Omental fat pad (tissue), 4 donors: ENCODE results near the gene LIMCH1. TPM values are rescaled to one million over a fixed set of nuclear protein-coding genes. Genes with fewer than 3 reads are reported as not detected.

Source experiments
- ATAC-seq: fragments of 150-250 bp; one replicate; pipeline ENCODE4 v1.9.1; 2016; ENCODE audit warnings: mild to moderate bottlenecking, moderate library complexity; ENCODE audit not compliant: low FRiP score
- DNase-seq: peaks from one replicate; pipeline ENCODE4 v3.0.0-alpha.2; 2019; ENCODE audit warnings: low spot score
- total RNA-seq, 4 donors: library from RNA; depleted of rRNA; stranded (reverse); fragments of >200 nt; gene quantifications; one replicate each; pipeline ENCODE4 v1.1.0, GENCODE V29; 2016
- TF ChIP-seq, protein P1 (sequence below), 3 donors: fragments of 450-650 bp; IDR thresholded peaks; one replicate each; pipeline ENCODE4 v1.5.1; 2016 to 2017; ENCODE audit warnings: antibody characterized with exemption in 3 of 3, mild to moderate bottlenecking in 3 of 3, moderate library complexity in 2 of 3

Gene LIMCH1
- total RNA-seq, 4 donors from 2014 or later, result 29.4 to 112 (median 44.9) TPM

GRCh38 chr4:41507291-41507947 is 30.5 kb upstream of the LIMCH1 start:
- TF ChIP-seq, protein P1, sequence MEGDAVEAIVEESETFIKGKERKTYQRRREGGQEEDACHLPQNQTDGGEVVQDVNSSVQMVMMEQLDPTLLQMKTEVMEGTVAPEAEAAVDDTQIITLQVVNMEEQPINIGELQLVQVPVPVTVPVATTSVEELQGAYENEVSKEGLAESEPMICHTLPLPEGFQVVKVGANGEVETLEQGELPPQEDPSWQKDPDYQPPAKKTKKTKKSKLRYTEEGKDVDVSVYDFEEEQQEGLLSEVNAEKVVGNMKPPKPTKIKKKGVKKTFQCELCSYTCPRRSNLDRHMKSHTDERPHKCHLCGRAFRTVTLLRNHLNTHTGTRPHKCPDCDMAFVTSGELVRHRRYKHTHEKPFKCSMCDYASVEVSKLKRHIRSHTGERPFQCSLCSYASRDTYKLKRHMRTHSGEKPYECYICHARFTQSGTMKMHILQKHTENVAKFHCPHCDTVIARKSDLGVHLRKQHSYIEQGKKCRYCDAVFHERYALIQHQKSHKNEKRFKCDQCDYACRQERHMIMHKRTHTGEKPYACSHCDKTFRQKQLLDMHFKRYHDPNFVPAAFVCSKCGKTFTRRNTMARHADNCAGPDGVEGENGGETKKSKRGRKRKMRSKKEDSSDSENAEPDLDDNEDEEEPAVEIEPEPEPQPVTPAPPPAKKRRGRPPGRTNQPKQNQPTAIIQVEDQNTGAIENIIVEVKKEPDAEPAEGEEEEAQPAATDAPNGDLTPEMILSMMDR (IDR thresholded peaks at IDR 0.05), result no peak
- no peak for ATAC-seq
- DNase-seq, result no peak

DNA sequence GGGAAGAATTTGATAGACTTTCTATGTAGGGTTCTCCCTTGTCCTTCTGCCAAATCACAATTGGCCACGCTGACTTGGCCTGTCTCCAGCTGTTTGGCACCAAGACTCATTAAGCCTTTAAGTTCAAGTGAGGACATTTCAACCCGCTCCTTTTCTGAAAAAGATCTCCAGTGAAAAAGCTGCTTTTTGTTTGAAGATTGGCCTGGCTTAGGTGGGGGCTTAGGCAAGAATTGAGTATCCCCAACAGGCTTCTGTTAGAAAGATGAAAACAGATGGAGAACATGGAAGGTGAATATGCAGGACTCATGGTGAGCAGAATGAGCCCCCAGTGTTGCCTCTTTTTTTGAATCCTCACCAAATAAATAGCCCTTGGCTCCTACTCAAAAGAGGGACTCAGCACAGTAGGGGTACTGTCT is 28.5 kb upstream of the LIMCH1 start:
- DNase-seq (no peak), ATAC-seq (no peak)
- TF ChIP-seq, protein P1 (IDR thresholded peaks at IDR 0.05), result no peak

DNA sequence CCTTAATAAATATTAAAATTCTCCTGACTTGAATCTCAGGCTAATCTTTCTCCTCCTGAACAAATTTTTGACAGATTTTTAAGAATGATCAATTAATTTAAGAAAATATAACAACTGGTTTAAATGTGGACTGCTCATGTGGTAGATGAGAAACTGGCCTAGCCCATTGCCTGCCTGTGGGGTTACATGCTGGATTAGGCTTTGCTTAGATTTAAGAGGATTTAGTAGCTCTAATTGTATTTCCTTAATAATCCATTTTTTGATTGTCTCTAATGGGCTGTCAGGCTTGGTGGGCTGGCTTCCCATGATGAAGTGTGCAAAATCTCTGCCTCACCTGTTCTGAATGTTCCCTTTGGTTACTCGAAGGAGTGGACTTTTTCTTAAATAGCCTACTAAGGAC is 27.8 kb upstream of the LIMCH1 start:
- TF ChIP-seq, protein P1 (IDR thresholded peaks at IDR 0.05), result no peak
- DNase-seq, result no peak
- no peak for ATAC-seq

GRCh38 chr4:41512136-41512535 is 25.8 kb upstream of the LIMCH1 start:
- no peak for DNase-seq
- TF ChIP-seq, protein P1 (IDR thresholded peaks at IDR 0.05), result no peak

GRCh38 chr4:41512596-41512995 is 25.4 kb upstream of the LIMCH1 start:
- DNase-seq (no peak), ATAC-seq (no peak)
- TF ChIP-seq, protein P1 (IDR thresholded peaks at IDR 0.05), result no peak

More at GRCh38 chr4:41512136-41512535, 25.8 kb upstream of the LIMCH1 start:
- ATAC-seq, result no peak

- no peak for ATAC-seq
- no peak for DNase-seq
- TF ChIP-seq, protein P1 (IDR thresholded peaks at IDR 0.05), result no peak
These were observed 23.8 kb upstream of the LIMCH1 start for GRCh38 chr4:41514169-41514568.

GRCh38 chr4:41514766-41515481 is 23.0 kb upstream of the LIMCH1 start:
- DNase-seq (no peak), ATAC-seq (no peak)
- TF ChIP-seq, protein P1 (IDR thresholded peaks at IDR 0.05), result no peak
